ENCODE results near the gene MAD2L1.
A peak's percentile ranks its signal among the peaks of the same experiment; 100 is the strongest.

The MAD2L1 gene

DNA sequence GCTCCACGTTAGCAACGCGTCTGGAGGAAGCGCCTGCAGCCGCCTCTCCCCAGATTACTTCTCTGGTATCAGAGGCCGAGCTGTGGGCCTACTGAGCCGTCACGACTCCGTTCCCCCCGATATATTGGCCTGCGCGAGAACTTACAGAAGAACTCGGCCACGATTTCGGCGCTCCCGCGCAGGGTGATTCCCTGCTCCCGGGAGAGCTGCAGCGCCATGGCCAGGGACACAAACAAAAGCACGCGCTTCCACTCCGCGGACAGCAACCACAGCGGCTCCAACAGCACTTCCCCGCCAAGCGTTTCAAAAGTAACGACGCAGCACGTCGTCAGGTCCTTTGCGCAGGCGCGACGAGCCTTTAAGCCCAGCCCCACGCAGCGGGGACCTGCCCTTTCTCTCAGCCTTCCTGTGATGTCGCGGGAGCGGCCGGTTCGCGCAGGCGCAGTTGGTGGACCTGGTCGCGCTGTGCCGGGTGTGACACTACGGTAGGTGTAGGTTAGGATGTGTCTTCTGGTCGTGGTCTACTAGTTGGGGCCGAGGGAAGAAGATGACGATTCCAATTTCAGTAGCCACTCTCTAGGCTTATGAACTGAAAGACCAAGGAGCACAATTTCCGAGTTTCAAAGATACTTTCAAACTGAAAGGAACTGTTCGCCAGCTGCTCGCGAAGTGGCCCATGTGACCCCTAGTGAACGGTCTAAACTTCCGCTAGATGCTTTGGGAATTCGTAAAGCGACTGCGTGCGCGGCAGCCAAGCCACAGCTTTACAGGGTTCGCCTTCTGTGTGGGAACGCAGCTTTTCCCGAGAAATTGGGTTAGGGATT is at the start of gene MAD2L1 (continued):
- peak; percentile 92 for TF ChIP-seq REST (tag by site-specific recombination; IDR thresholded peaks at IDR 0.05)
- no peak for TF ChIP-seq ZNF157 (tag by site-specific recombination; IDR thresholded peaks at IDR 0.05)
- peak; percentile 66; the same call in 1 of the 2 replicates for TF ChIP-seq ZBTB48 (tag by site-specific recombination; IDR thresholded peaks at IDR 0.05)
- no peak for TF ChIP-seq ZNF621 (tag by site-specific recombination; IDR thresholded peaks at IDR 0.05)
- no peak for TF ChIP-seq BCL11B (tag by site-specific recombination; IDR thresholded peaks at IDR 0.05; ENCODE audit: low read depth)
- TF ChIP-seq ZNF335 (tag by site-specific recombination; conservative IDR thresholded peaks at IDR 0.05): peak; percentile 82
- TF ChIP-seq, protein P1, sequence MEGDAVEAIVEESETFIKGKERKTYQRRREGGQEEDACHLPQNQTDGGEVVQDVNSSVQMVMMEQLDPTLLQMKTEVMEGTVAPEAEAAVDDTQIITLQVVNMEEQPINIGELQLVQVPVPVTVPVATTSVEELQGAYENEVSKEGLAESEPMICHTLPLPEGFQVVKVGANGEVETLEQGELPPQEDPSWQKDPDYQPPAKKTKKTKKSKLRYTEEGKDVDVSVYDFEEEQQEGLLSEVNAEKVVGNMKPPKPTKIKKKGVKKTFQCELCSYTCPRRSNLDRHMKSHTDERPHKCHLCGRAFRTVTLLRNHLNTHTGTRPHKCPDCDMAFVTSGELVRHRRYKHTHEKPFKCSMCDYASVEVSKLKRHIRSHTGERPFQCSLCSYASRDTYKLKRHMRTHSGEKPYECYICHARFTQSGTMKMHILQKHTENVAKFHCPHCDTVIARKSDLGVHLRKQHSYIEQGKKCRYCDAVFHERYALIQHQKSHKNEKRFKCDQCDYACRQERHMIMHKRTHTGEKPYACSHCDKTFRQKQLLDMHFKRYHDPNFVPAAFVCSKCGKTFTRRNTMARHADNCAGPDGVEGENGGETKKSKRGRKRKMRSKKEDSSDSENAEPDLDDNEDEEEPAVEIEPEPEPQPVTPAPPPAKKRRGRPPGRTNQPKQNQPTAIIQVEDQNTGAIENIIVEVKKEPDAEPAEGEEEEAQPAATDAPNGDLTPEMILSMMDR (tag by site-specific recombination; IDR thresholded peaks at IDR 0.05): 0 out of 2 replicates have a peak, but pooled peaks have one; percentile 18
- 0 out of 2 replicates have a peak, but pooled peaks have one; percentile 13 for TF ChIP-seq INSM2 (tag by site-specific recombination; IDR thresholded peaks at IDR 0.05)
- TF ChIP-seq KLF8 (tag by site-specific recombination; IDR thresholded peaks at IDR 0.05): peak; percentile 43; the same call in 1 of the 2 replicates
- TF ChIP-seq PRDM10 (tag by site-specific recombination; IDR thresholded peaks at IDR 0.05): 0 out of 2 replicates have a peak, but pooled peaks have one; percentile 14
- no peak for TF ChIP-seq ZNF18 (tag by site-specific recombination; IDR thresholded peaks at IDR 0.05)
- 0 out of 2 replicates have a peak, but pooled peaks have one; percentile 48 for TF ChIP-seq ZNF629 (tag by site-specific recombination; IDR thresholded peaks at IDR 0.05)
- 0 out of 2 replicates have a peak, but pooled peaks have one; percentile 16 for TF ChIP-seq TRIM28 (IDR thresholded peaks at IDR 0.05; ENCODE audit: borderline replicate concordance, low read length)
- TF ChIP-seq ZNF785 (tag by site-specific recombination; IDR thresholded peaks at IDR 0.05): 0 out of 2 replicates have a peak, but pooled peaks have one; percentile 25
- TF ChIP-seq, protein P2, sequence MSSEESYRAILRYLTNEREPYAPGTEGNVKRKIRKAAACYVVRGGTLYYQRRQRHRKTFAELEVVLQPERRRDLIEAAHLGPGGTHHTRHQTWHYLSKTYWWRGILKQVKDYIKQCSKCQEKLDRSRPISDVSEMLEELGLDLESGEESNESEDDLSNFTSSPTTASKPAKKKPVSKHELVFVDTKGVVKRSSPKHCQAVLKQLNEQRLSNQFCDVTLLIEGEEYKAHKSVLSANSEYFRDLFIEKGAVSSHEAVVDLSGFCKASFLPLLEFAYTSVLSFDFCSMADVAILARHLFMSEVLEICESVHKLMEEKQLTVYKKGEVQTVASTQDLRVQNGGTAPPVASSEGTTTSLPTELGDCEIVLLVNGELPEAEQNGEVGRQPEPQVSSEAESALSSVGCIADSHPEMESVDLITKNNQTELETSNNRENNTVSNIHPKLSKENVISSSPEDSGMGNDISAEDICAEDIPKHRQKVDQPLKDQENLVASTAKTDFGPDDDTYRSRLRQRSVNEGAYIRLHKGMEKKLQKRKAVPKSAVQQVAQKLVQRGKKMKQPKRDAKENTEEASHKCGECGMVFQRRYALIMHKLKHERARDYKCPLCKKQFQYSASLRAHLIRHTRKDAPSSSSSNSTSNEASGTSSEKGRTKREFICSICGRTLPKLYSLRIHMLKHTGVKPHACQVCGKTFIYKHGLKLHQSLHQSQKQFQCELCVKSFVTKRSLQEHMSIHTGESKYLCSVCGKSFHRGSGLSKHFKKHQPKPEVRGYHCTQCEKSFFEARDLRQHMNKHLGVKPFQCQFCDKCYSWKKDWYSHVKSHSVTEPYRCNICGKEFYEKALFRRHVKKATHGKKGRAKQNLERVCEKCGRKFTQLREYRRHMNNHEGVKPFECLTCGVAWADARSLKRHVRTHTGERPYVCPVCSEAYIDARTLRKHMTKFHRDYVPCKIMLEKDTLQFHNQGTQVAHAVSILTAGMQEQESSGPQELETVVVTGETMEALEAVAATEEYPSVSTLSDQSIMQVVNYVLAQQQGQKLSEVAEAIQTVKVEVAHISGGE (tag by site-specific recombination; conservative IDR thresholded peaks at IDR 0.05; ENCODE audit: low read depth): peak; percentile 59
- 0 out of 2 replicates have a peak, but pooled peaks have one; percentile 3 for TF ChIP-seq ZNF146 (tag by site-specific recombination; IDR thresholded peaks at IDR 0.05)
- TF ChIP-seq ZNF596 (tag by site-specific recombination; IDR thresholded peaks at IDR 0.05): no peak
- TF ChIP-seq ZNF580 (tag by site-specific recombination; IDR thresholded peaks at IDR 0.05): 0 out of 2 replicates have a peak, but pooled peaks have one; percentile 20
- no peak for TF ChIP-seq ZNF677 (tag by site-specific recombination; IDR thresholded peaks at IDR 0.05)
